ENCODE data around the gene FOXD2.

Gene FOXD2

DNA sequence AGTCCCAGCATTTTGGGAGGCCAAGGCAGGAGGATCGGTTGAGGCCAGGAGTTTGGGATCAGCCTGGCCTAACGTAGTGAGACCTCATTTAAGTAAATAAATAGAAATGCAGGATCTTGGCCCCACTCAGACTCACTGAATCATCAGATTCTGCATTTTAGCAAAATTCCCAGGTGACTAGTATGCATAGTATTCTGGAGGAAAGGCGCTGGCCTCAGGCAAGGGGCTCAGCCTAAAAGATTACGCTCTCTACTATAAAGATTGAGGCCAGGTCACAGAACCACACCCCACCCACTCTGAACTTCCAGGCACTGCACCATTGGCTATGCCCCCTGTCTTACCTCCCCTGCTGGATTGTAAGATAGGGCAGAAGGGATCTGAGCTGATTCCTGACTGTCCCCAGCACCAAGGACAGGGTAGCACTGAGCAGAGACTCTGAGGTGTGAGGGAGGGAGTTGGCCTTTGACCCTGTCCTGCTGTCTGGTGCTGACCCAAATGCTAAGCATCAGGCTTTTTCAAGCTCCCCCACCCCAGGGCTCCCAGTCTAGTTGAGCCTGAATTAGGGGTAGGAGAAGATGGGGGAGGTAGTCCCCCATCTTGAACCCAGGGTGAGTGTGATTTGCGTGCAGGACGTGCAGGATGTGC lies 19.0 kb upstream of the FOXD2 start:
- CTCF ChIA-PET, result interaction anchor here (0.6 to 13.6 kb wide), 5 partner anchors 13 to 307 kb away, joined by 3 to 151 read pairs (median 4); no protein-coding TSS in a partner anchor
- H3K4me1 ChIP-seq (ENCODE audit: control insufficient read depth, insufficient read depth, low read length), result no peaks in the 10 kb centered on the region
- H3K36me3 ChIP-seq (ENCODE audit: control insufficient read depth in 2 of 2, insufficient read depth in 1 of 2, low read length in 2 of 2), result no peaks in the 10 kb centered on the region
- no peak overlapping the region for H3K27ac ChIP-seq (ENCODE audit: extremely low read depth, low read depth, low read length)
- no peaks in the 10 kb centered on the region for H3K9me3 ChIP-seq (ENCODE audit: control insufficient read depth, insufficient read depth, low read depth, low read length)
- no peak overlapping the region for H3K4me3 ChIP-seq (ENCODE audit: low read depth, low read length)
- TF ChIP-seq REST (tag by site-specific recombination; IDR thresholded peaks at IDR 0.05) (peak; percentile 82), ZNF654 (tag by site-specific recombination; IDR thresholded peaks at IDR 0.05; ENCODE audit: low read depth) (no peak)
- POLR2A ChIA-PET, result no interaction called here

GRCh38 chr1:47420547-47420946 lies 17.3 kb upstream of the FOXD2 start:
- H3K9me3 ChIP-seq (ENCODE audit: control insufficient read depth, insufficient read depth, low read depth, low read length), result no peaks in the 10 kb centered on the region
- H3K36me3 ChIP-seq (ENCODE audit: control insufficient read depth in 2 of 2, insufficient read depth in 1 of 2, low read length in 2 of 2), result no peaks in the 10 kb centered on the region
- ChIA-PET POLR2A (interaction anchor here (0.9 kb wide), 1 partner anchor 10 kb away, joined by 3 read pairs; no protein-coding TSS in a partner anchor), CTCF (interaction anchor here (0.7 to 13.6 kb wide), 6 partner anchors 12 to 306 kb away, joined by 3 to 151 read pairs (median 8); partner anchors contain the start of gene FOXD2)
- no peaks in the 10 kb centered on the region for H3K4me1 ChIP-seq (ENCODE audit: control insufficient read depth, insufficient read depth, low read length)
- TF ChIP-seq ZNF274 (IDR thresholded peaks at IDR 0.05; ENCODE audit: low read length) (no peak), ZNF274 (tag by site-specific recombination; IDR thresholded peaks at IDR 0.05; ENCODE audit: borderline replicate concordance) (no peak)
- H3K4me3 ChIP-seq (ENCODE audit: low read depth, low read length), result no peak overlapping the region
- no peak overlapping the region for H3K27ac ChIP-seq (ENCODE audit: extremely low read depth, low read depth, low read length)

- no peaks in the 10 kb centered on the region for H3K36me3 ChIP-seq (ENCODE audit: control insufficient read depth in 2 of 2, insufficient read depth in 1 of 2, low read length in 2 of 2)
- no peaks in the 10 kb centered on the region for H3K4me1 ChIP-seq (ENCODE audit: control insufficient read depth, insufficient read depth, low read length)
- POLR2A ChIA-PET, result no interaction called here
- TF ChIP-seq, protein P1, sequence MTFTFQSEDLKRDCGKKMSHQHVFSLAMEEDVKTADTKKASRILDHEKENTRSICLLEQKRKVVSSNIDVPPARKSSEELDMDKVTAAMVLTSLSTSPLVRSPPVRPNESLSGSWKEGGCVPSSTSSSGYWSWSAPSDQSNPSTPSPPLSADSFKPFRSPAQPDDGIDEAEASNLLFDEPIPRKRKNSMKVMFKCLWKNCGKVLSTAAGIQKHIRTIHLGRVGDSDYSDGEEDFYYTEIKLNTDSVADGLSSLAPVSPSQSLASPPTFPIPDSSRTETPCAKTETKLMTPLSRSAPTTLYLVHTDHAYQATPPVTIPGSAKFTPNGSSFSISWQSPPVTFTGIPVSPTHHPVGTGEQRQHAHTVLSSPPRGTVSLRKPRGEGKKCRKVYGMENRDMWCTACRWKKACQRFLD (tag by site-specific recombination; IDR thresholded peaks at IDR 0.05), result no peak
- TF ChIP-seq, protein P2, sequence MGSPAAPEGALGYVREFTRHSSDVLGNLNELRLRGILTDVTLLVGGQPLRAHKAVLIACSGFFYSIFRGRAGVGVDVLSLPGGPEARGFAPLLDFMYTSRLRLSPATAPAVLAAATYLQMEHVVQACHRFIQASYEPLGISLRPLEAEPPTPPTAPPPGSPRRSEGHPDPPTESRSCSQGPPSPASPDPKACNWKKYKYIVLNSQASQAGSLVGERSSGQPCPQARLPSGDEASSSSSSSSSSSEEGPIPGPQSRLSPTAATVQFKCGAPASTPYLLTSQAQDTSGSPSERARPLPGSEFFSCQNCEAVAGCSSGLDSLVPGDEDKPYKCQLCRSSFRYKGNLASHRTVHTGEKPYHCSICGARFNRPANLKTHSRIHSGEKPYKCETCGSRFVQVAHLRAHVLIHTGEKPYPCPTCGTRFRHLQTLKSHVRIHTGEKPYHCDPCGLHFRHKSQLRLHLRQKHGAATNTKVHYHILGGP (tag by site-specific recombination; IDR thresholded peaks at IDR 0.05), result peak; percentile 33; the same call in 1 of the 2 replicates
- CTCF ChIA-PET, result interaction anchor here (0.7 to 13.6 kb wide), 15 partner anchors 8 to 303 kb away, joined by 3 to 151 read pairs (median 8); partner anchors contain the start of gene FOXD2
- no peaks in the 10 kb centered on the region for H3K9me3 ChIP-seq (ENCODE audit: control insufficient read depth, insufficient read depth, low read depth, low read length)
- H3K27ac ChIP-seq (ENCODE audit: extremely low read depth, low read depth, low read length), result no peak overlapping the region
- no peak overlapping the region for H3K4me3 ChIP-seq (ENCODE audit: low read depth, low read length)
Observed at GRCh38 chr1:47423872-47424271, 14.0 kb upstream of the FOXD2 start.

- ChIA-PET CTCF (interaction anchor here (0.6 to 13.6 kb wide), 22 partner anchors 8 to 601 kb away, joined by 3 to 151 read pairs (median 4); partner anchors contain the start of gene FOXD2), POLR2A (no interaction called here)
- H3K27ac ChIP-seq (ENCODE audit: extremely low read depth, low read depth, low read length), result no peak overlapping the region
- peak; percentile 82 for TF ChIP-seq IKZF3 (tag by site-specific recombination; IDR thresholded peaks at IDR 0.05)
- TF ChIP-seq ZNF580 (tag by site-specific recombination; IDR thresholded peaks at IDR 0.05), result no peak
- TF ChIP-seq SP2 (tag by site-specific recombination; IDR thresholded peaks at IDR 0.05), result peak; percentile 28; the same call in 1 of the 2 replicates
- no peak for TF ChIP-seq ZNF114 (tag by site-specific recombination; IDR thresholded peaks at IDR 0.05)
- 0 out of 2 replicates have a peak, but pooled peaks have one; percentile 82 for TF ChIP-seq ZNF660 (tag by site-specific recombination; IDR thresholded peaks at IDR 0.05)
- peak; percentile 72; the same call in 1 of the 2 replicates for TF ChIP-seq ZSCAN30 (tag by site-specific recombination; IDR thresholded peaks at IDR 0.05)
- TF ChIP-seq ZBTB8A (tag by site-specific recombination; IDR thresholded peaks at IDR 0.05), result peak; percentile 44; the same call in 1 of the 2 replicates
- no peak for TF ChIP-seq KLF7 (tag by site-specific recombination; IDR thresholded peaks at IDR 0.05; ENCODE audit: borderline replicate concordance)
- peak; percentile 98 for TF ChIP-seq PRDM1 (tag by site-specific recombination; IDR thresholded peaks at IDR 0.05)
- no peak for TF ChIP-seq ZFP41 (tag by site-specific recombination; IDR thresholded peaks at IDR 0.05; ENCODE audit: borderline replicate concordance)
- TF ChIP-seq, protein P3, sequence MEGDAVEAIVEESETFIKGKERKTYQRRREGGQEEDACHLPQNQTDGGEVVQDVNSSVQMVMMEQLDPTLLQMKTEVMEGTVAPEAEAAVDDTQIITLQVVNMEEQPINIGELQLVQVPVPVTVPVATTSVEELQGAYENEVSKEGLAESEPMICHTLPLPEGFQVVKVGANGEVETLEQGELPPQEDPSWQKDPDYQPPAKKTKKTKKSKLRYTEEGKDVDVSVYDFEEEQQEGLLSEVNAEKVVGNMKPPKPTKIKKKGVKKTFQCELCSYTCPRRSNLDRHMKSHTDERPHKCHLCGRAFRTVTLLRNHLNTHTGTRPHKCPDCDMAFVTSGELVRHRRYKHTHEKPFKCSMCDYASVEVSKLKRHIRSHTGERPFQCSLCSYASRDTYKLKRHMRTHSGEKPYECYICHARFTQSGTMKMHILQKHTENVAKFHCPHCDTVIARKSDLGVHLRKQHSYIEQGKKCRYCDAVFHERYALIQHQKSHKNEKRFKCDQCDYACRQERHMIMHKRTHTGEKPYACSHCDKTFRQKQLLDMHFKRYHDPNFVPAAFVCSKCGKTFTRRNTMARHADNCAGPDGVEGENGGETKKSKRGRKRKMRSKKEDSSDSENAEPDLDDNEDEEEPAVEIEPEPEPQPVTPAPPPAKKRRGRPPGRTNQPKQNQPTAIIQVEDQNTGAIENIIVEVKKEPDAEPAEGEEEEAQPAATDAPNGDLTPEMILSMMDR (tag by site-specific recombination; IDR thresholded peaks at IDR 0.05), result peak; percentile 95
Observed at GRCh38 chr1:47424336-47424982, 13.4 kb upstream of the FOXD2 start.

More at GRCh38 chr1:47424336-47424982, 13.4 kb upstream of the FOXD2 start:
- Histone ChIP-seq H3K4me3 (ENCODE audit: low read depth, low read length) (no peak overlapping the region), H3K9me3 (ENCODE audit: control insufficient read depth, insufficient read depth, low read depth, low read length) (no peaks in the 10 kb centered on the region), H3K36me3 (ENCODE audit: control insufficient read depth in 2 of 2, insufficient read depth in 1 of 2, low read length in 2 of 2) (no peaks in the 10 kb centered on the region), H3K4me1 (ENCODE audit: control insufficient read depth, insufficient read depth, low read length) (no peaks in the 10 kb centered on the region)
